HG03558 (cell line): Measurements from ENCODE around the gene POLR2C.
"Not testable (repeated sequence)": the region's sequence is repeated elsewhere in the genome, so short reads cannot be mapped to it uniquely, and the experiment has no call there.

Experiments used
- ATAC-seq: cut with Tn5 transposase; IDR thresholded peaks from one replicate; pipeline ENCODE4 v1.9.1; 2021; ENCODE audit warnings: moderate number of reproducible peaks; ENCODE audit not compliant: unreplicated experiment; ENCODE audit errors: extremely low read depth

Gene POLR2C

DNA sequence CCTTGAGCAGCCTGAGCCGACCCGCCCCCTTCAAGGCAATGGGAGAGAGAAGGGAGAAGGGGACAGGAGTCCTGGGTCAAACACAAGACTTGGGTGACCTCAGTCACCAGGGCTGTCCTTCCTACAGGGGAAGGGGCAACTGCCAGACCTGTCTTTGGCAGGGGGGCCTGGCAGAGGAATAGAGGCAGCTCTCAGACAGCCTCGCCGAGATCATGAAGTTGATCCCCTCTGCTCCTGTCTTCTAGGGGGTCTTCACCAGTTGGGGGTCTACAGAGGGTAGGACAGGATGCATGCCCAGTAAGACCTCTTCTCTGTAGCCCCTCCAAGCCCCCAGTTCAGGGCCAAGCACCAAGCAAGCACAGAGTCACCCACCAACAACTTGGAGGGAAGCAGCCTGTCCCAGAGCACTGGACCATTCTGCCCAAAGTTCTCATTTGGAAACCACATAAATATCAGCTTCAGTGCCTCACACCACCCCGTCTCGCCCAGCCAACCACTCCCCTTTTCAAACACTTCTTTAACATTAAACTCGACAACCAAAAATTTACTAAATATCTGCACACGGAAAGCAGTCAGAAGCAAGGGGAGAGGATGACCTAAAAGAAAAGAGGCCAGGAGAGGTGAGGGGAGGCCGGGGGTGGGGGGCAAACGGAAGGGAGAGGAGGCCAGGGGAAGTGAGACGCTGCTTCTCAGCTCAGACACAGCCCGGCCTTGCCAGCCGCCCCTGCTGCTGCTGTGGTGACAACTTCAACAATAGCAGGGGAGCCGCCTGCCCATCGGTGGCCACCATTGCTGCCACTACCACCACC is 16.1 kb downstream of the POLR2C start:
- ATAC-seq = no peak

DNA sequence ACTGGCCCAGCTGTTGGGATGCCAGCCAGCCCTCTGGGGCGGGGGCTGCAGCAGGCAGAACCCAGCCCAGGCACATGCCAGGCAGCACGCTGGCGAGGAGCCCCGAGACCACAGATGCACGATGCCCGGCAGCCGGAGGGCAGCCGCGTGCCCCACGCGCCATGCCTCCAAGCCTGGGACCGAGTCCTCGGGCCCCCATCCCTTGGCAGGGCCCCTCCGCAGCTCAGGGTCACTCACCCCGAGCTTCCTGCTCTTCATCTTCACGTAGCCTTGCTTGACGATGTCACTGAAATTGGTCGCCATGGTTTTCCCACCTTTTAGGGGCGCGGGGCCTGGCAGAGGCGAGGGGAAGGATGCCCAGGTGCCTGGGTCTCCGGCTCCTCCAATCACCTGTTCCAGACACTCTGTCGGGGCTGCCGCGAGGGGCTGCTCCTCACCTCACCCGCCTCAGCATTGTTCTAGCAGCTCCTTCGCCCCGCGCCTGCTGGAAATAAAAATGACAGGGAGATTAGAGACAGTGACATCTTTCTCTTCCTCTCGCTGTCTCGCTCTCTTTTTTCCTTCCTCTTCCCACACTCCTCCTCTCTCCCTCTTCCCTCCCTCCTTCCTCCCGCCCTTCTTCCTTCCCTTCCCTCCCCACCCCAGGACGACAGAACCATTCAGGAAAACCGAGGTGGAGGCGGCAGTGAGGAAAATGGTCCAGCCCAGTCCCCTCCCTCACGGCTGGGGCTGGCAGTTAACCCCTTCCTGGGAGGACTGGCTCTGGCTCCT is 16.9 kb downstream of the POLR2C start:
- no peak for ATAC-seq

DNA sequence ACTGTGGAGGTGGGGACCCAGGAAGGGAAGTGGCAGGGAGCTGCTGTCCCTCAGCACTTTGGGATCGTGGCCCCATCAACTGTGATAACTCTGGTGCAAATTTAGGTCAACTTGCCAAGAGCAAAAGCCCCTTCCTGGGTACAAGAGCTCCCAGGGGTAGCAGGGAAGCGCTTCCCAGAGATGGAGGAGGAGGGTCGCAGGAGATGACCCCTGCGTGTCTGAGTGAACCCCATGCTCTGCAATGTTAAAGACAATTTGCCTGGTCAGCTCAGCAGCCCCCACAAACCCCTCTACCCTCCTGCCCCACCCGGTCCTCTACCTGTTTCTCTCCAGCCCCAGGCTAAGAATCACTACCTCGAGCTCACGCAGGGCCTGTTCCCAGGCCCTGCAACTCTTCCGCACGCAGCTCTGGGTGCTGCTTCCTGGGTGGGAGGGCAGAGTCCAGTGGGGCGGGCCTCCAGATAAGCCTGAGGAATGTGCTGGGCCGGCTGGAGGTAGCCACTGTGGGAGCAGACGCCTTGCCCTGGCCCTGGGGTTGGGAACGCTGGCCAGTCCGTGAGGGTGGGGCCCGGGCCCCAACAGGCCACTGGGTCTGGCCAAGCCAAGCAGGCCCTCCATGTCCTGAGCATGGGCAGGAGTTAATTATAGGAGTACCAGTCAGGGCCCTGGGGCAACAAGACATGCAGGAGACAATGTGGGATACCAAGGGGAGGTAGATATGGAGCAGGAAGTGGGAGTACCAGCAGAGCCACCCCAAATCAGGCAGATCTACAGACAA is 17.7 kb downstream of the POLR2C start:
- ATAC-seq = no peak

DNA sequence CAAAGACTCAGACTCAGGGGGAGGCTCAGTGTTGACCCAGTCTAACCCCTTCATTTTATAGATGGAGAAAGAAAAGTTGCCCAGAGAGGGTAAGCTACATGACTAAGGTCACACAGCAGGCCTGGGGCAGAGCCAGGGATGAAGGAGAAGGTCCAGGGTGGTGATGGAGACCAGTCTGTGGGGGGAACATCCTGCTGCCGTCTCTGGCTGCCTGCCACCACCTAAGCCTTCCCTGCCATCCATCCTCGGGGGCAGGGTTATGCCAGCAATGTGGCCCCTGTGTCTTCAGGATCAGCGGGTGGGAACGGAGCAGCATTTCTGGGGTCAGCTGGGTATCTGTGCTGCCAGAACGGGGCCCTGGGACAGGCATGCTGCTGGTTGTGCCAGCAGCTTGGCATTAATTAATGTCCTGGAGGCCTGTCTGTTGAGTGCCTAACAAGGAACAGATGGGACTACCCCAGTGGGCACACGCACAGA is 18.3 kb downstream of the POLR2C start:
- ATAC-seq = no peak

DNA sequence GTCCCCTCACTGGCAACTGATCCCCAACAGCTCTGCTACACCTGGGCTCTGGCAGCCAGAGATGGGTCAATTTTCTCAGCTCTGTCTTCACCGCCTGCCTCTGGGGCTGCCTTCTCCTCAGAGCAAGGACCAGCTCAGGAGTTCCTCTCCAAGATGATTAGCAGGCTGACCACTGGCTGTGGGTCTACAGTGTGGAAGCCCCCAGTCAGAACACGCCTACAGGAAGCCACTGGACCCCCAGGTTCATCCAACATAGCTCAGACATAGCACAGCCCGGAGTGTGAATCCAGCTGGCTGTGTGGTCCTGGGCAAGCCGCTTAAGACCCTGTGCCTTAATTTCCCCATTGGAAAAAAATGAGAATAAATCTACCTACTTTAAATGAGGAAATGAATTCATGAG is 18.9 kb downstream of the POLR2C start:
- no peak for ATAC-seq

DNA sequence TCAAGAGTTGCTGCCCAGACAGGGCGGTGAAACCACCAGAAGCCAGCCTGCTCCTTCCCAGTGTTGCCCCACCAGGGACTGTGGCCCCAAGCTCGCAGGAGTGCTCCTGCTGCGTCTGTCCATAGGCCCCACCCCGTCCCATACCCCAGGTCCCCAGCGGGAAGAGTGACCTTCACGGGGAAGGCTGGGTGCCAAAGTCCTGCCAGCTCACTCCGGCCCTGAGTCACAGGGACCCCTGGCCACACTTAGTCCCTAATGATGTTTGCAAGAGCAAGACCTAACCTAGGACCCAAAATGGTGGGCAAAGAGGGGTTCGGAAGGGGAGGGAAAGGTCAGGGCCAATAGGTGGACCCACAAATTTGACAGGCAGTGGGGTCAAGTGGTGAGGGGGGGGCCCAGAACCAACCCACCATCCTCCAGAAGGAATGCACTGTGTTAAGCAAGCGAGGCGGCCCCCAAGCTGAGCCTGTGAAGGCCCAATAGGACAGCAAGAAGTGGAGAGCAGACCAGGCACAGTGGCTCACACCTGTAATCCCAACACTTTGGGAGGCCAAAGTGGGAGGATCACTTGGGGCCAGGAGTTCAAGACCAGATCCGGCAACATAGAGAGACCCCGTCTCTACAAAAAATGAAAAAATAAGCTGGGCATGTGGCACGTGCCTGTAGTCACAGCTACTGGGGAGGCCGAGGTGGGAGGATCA is 20.5 kb downstream of the POLR2C start:
- ATAC-seq = no peak

DNA sequence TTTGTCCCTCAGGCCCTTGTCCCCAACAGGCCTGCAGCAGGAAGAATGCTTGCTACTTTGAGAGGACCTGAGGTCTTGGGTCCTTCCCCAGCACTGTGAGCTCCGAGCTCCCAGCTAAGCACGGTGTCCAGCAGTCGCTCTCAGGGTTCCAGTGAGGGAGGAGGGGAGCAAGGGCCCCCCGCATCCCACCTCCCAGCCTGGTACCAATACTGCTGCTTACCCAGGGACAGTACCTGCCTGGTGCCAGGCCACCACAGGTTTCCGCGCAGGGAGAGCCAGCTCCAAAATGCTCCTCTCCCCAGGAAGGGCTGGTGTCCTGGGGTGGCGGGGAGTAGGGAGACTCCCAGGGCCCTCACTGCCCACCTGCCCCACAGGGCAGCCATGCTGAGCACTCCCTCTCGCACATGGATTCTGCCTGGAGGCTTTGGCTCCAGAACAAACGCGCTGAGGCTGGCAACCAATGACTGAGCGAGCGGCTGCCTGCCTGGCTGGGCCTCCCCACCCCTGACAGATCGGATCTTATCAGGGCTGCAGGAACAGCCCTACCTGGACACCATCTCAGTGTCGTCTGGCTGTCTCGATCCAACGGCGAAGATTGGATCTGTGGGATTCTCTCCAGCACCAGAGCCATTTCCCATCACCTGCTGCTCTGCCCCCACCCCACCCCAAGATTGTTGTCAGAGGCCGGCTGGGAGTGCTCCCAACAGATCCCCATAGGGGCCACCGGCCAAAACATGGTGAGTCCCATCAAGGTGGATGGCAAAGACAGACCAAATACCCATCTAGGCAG is 21.4 kb downstream of the POLR2C start:
- no peak for ATAC-seq

DNA sequence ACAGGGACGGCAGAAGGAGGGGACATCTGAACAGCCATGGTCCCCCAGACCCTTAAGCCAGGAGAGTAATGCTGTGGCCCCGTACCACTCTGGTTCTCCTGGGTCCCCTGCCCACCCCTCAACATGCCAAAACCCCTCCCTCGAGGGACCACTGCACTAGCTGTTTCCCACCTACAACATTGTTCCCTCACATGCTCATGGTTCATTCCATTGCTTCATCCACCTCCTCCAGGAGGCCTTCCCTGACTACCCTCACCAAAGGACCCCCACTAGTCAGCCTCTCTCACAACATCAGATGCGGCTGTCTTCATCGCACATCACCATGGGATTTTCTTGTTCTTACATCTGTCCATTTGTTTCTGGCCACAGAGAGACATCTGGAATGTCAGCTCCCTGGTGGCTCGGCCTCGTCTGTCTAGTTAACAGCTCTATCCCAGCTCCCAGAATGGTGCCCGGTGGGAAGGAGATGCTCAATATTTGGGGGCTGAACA is 22.1 kb downstream of the POLR2C start:
- ATAC-seq = no peak

DNA sequence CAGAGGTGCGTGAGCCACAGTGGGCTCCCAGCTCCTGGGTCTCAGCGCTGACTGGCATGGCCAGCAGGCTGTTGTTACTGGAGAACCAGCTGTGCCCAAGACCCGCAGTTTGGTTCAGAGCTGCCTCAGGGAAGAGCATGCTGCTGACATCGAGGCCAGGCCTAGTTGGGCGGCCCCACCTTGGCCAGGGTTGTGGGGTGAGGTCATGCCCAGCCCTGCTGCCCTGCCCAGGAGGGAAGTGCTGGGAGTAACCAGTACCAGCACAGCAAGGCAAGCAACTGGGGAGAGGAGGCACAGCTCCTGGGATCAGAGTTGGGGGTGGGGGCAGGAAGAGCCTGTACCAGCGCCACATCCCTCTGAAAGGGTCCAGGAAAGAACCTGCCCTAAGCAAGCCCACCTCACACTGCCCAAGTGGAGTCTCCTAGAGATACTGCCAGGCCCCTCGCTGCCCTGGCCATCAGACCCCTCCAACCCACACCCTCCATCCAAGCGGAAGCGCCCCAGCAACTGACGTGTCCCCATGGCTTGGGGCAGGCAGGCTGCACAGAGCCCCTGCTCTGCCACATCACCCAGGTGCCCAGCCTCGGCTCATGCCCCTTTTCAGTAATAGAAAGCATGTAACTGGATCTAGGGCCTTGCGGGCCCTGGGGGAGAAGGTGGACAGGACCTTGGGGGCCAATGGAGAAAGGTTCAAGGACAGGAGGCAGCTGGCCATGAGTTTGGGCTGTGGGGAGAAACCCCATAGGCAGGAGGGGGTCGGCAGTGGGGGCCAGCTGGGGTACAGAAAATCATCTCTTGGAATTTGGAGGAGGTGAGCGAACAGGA is 22.8 kb downstream of the POLR2C start:
- ATAC-seq = no peak

DNA sequence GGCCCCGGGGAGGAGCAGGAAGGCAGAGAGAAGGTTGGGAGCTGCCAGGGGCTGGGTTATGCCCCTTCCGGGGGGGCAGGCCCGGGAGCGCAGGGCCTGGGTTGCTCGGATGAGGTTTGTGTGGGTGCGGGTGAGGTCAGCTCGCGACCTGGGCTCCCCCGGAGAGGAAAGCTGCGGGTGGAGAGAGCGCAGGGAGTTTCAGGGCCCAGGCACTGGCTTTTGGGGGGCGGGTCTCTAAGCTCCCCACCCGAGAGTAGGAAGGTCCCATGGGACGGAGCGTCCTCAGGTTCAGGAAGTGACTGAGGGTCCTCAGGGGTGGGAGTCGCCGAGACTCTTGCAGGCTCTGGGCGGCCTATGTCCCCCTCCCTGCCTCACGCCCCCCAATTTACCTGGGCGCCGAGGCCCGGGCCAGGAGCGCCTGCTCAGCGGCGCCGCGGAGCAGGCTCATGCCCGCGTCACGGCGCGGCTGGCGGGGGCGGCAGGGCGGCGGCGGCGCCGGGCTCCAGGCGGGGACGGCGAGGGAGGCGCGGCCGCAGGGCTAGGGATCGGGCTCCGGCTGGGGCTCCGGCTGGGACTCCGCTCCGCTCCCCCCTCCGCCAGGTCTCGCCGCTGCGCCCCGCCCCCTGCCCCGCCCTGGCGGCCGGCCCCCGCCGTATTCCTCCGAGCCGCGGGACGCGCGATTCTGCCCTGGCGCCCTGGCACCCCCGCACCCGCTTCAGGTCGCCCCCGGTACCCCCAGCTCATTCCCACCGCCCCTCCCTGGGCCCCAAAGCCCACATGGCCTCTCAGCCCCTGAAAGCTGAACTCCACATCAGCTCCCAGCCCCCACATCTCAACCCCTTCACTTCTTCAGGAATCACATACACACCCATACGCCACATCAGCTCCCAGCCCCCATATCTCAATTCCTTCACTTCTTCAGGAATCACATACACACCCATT is 23.7 kb downstream of the POLR2C start, which contains the start of gene DOK4:
TSS of gene DOK4 (minus strand) at position 578 of the 942 bp plus-strand sequence. CDS start 6,986 bp downstream, outside the sequence.
- ATAC-seq = peak; percentile 55

DNA sequence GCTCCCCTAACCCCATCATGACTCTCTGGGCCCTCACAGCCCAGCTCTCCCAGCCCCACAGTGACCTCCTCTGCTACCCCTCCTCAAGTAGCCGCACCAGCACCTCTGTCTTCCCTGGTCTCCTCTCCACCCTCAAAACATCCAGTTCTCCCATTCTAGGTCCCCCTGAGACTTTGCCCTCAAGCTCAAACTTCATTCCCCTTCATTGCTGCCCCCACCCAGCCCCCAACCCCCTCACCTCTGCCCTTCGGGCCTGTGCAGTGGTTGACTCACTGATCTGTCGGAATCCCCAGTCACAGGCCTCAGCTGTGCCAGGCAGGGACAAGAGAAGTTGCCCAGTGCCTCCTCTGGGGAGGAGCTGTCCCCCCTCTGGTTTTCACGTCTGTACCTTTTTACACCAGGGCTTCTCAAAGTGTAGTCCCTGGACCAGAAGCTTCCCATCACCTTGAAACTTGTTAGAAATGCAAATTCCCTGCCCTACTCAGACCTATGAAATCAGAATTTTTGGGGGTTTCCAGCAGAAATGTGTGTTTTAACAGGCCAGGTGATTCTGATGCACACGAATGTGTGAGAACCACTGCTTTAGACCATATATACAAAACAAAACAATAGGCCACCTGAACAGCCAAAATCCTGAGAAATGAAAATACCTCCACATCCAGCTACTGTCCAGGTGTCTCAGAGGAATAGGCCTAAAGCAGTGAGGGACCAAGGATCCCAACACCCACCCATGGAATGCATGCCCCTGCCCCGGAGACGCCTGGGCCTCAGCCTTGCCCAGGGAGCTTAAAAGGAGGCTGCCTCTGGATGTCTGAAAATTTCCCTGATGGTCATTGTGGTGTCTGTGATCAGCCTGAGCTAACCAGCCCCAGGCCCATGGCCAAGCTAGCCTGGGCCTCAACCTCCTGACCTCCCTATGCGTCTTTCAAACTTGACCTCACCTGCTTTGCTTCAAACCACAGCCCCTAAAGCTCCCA is 24.7 kb downstream of the POLR2C start:
- ATAC-seq = no peak

DNA sequence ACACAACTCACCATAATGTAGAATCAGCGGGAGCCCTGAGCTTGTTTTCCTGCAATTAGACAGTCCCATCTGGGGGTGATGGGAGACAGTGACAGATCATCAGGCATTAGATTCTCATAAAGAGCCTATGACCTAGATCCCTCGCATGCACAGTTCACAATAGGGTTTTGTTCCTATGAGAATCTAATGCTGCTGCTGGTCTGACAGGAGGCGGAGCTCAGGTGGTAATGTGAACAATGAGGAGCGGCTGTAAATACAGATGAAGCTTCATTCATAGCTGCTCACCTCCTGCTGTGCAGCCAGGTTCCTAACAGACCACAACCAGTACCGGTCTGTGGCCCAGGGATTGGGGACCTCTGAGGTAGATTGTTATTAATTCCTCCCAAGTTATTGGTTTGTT is 26.8 kb downstream of the POLR2C start:
- no peak for ATAC-seq

DNA sequence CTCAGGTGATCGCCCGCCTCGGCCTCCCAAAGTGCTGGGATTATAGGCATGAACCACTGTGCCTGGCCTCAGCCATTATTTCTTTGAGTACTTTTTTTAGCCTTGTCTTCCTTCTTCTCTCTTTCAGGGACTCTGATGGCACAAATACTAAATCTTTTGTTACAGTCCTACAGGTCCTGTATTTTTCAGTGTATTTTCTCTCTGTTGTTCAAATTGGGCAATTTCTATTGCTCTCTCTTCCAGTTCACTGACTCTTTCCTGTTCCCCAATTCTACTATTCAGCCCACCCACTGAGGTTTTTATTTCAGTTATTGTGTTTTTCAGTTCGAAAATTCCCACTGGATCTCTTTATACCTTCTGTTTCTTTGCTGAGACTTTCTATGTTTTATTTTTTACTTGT is 31.3 kb downstream of the POLR2C start:
- no peak for ATAC-seq

DNA sequence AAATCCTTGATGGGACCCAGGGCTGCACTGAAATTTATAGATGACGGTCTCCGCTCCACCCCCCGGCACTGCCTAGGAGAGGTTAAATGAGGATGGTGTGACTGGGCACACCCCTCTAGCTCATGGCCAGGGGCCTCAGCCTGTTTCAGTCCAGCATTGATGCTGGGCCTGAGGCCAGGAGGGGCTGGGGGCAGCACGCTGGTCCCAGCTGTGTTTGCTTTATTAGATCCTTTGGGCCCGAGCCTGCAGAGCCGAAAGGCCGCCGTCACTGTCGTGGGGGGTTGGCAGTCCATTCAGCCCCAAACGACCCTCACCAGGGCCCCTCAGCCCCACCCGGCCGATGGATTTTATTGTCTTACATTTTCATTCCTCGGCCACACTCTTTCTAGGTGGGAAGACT is 34.6 kb downstream of the POLR2C start:
- no peak for ATAC-seq

DNA sequence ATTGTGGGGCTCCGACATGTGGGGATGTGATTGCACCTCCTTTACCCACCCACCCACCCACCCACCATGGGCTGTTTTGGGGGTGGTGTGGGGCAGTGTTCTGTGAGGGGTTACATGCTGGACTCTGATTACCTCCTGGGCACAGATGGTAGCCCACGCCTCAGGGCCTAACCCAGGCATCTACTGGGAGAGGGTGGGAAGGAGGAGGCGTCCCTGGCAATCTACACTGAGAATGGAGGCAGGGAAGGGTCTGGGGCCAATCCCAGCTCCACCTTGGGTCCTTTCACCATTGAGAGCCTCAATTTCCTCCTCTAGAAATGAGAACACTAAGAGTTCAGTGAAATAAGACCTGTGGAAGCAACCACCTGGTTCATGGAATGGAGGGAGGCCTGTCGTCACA is 35.6 kb downstream of the POLR2C start:
- no peak for ATAC-seq

DNA sequence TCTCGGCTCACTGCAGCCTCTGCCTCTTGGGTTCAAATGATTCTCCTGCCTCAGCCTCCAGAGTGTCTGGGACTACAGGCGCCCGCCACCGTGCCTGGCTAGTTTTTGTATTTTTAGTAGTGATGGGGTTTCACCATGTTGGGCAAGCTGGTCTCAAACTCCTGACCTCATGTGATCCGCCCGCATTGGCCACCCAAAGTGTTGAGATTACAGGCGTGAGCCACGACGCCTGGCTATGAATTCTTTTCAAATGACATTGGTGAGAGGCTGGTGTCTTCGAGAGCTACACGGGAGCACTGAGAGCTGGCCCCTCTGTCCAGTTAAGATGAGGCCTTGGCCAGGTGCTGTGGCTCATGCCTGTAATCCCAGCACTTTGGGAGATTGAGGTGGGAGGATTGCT is 37.5 kb downstream of the POLR2C start:
- ATAC-seq = not testable (repeated sequence)
